Activated CD4-positive, alpha-beta T cell treated with anti-CD3 and anti-CD28 coated beads, Interleukin-10, Interleukin-2, amounts not matched to agents 100 ng/mL and 50 ng/mL, durations not matched to agents 16 hours and 8 hours (primary cell): Measurements from ENCODE around the gene TENT5A.

Experiments used
- DNase-seq: peaks from one replicate; pipeline ENCODE4 v3.0.0-alpha.2; 2020

TENT5A gene

GRCh38 chr6:81770381-81770780, 17.9 kb upstream of the TENT5A start:
- no peak for DNase-seq

- no peak for DNase-seq
Observed at GRCh38 chr6:81769824-81770223, 17.3 kb upstream of the TENT5A start.

GRCh38 chr6:81768150-81768942, 15.9 kb upstream of the TENT5A start:
- no peak for DNase-seq

GRCh38 chr6:81767163-81767891, 14.8 kb upstream of the TENT5A start:
- DNase-seq = no peak

- DNase-seq = no peak
Observed at GRCh38 chr6:81766482-81767069, 14.1 kb upstream of the TENT5A start.

GRCh38 chr6:81764531-81764930, 12.1 kb upstream of the TENT5A start:
- DNase-seq = no peak

- DNase-seq = no peak
Observed at GRCh38 chr6:81763968-81764367, 11.5 kb upstream of the TENT5A start.

GRCh38 chr6:81763051-81763450, 10.6 kb upstream of the TENT5A start:
- DNase-seq = no peak

- DNase-seq = no peak
Observed at GRCh38 chr6:81762606-81763005, 10.1 kb upstream of the TENT5A start.

GRCh38 chr6:81762132-81762531, 9.7 kb upstream of the TENT5A start:
- DNase-seq = no peak

GRCh38 chr6:81761197-81761596, 8.7 kb upstream of the TENT5A start:
- DNase-seq = no peak

- no peak for DNase-seq
Observed at GRCh38 chr6:81759782-81760181, 7.3 kb upstream of the TENT5A start.

GRCh38 chr6:81758221-81758620, 5.7 kb upstream of the TENT5A start:
- DNase-seq = no peak

GRCh38 chr6:81756690-81757089, 4.2 kb upstream of the TENT5A start:
- no peak for DNase-seq

- DNase-seq = no peak
Observed at GRCh38 chr6:81755551-81755950, 3.1 kb upstream of the TENT5A start.

GRCh38 chr6:81754906-81755305, 2.4 kb upstream of the TENT5A start:
- no peak for DNase-seq

GRCh38 chr6:81753711-81754577, 1.5 kb upstream of the TENT5A start:
- DNase-seq = peak; percentile 61

- DNase-seq = peak; percentile 16
Observed at GRCh38 chr6:81752921-81753710, 635 bp upstream of the TENT5A start.

- no peak for DNase-seq
Observed at GRCh38 chr6:81751388-81752083, 945 bp downstream of the TENT5A start.

GRCh38 chr6:81750681-81751387, 1.6 kb downstream of the TENT5A start:
- DNase-seq = no peak

GRCh38 chr6:81750200-81750599, 2.3 kb downstream of the TENT5A start:
- DNase-seq = no peak
